ENCODE results near the gene EHMT2. TPM values are rescaled to one million over a fixed set of nuclear protein-coding genes. Genes with fewer than 3 reads are reported as not detected.

Gene EHMT2
- total RNA-seq, 1 donor from 2014 or later, result 35.8 TPM

DNA sequence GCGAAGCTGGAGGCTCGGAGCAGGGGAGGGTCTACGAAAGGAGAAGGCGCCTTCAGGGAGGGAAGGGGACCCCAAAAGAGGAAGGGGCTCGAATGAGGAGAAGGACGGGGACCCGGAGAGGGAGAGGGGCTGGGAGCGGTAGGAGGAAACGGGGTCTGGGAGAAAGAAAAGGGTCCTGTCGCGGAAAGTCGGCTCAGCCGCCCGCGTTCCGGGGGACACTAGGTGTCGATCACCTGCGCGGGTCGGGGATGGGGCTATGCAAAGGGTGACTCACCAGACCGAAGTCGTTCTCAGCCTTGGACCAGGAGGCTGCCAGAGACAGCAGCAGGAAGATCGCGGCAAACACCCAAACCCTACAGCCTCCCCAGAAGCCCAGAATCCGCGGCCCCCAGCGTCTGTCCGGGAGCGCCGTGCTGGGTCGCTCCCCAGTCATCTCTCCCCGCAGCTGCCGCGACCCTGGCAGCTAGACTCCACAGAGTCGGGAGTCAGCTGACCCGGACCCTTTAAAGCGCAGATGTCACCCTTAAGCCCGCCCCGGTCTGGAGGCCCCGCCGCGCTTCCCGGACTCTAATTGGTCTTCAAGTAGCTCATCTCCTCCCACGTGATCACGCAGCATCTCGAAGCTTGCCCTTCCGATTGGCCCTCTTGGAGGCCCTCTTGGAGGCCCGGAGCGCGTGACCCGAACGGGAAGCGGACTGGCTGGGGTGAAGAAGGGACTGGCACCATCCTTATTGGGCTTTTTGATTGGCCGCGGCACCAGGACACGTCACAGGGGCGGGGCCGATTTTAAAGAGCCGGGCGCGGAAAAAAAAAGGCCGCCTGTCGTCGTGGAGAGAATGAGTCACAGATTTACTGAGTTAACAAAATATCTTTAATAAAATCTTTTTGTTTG is 34.9 kb downstream of the EHMT2 start, which contains the start of gene NEU1:
TSS of gene NEU1 (minus strand) at position 478 of the 892 bp plus-strand sequence. CDS start at position 433, 45 bp downstream.
- H3K27ac ChIP-seq (ENCODE audit: low read depth, low read length), result peak within 1 kb of the TSS; percentile 81
- peak within 1 kb of the TSS; percentile 95 for H3K4me2 ChIP-seq (ENCODE audit: low read length)
- H3K4me1 ChIP-seq (ENCODE audit: insufficient read depth, low read length), result peaks cover 7% of the 10 kb centered on the region
- no peaks in the 10 kb centered on the region for H3K9me3 Mint-ChIP-seq (ENCODE audit: unreplicated experiment)
- peak; percentile 100 for DNase-seq (ENCODE audit: low read depth)
- H3K79me2 ChIP-seq (ENCODE audit: insufficient read depth, low read length), result peaks cover 13% of the 10 kb centered on the region
- H3K36me3 ChIP-seq (ENCODE audit: insufficient read depth, low read length), result peaks cover 4% of the 10 kb centered on the region
- TF ChIP-seq CTCF (IDR thresholded peaks at IDR 0.05; ENCODE audit: insufficient read depth, low read depth, low read length), result no peak
- TF ChIP-seq EZH2 (IDR thresholded peaks at IDR 0.05; ENCODE audit: insufficient read depth, low read length), result no peak
- H2AFZ ChIP-seq (ENCODE audit: low read depth, low read length), result peak within 1 kb of the TSS; percentile 90
- H4K20me1 ChIP-seq (ENCODE audit: insufficient read depth, low read length), result peaks cover 10% of the 10 kb centered on the region
- peak within 1 kb of the TSS; percentile 95 for H3K4me3 Mint-ChIP-seq (ENCODE audit: unreplicated experiment)
- H3K36me3 Mint-ChIP-seq (ENCODE audit: low read depth, unreplicated experiment), result peaks cover 11% of the 10 kb centered on the region
- no peaks in the 10 kb centered on the region for H3K27me3 ChIP-seq (ENCODE audit: insufficient read depth, low read length)
- H3K4me1 Mint-ChIP-seq (ENCODE audit: low read depth, unreplicated experiment), result peaks cover 7% of the 10 kb centered on the region
- peak within 1 kb of the TSS; percentile 87 for H3K9ac ChIP-seq (ENCODE audit: low read length)
- peak within 1 kb of the TSS; percentile 84 for H3K4me3 ChIP-seq (ENCODE audit: insufficient read depth, low read depth, low read length)
- H3K9me3 ChIP-seq (ENCODE audit: insufficient read depth, low read depth, low read length), result no peaks in the 10 kb centered on the region
- peak; percentile 52 for FAIRE-seq
- H3K27me3 Mint-ChIP-seq (ENCODE audit: low read depth, unreplicated experiment), result no peaks in the 10 kb centered on the region
- peak within 1 kb of the TSS; percentile 95 for H3K27ac Mint-ChIP-seq (ENCODE audit: unreplicated experiment)

DNA sequence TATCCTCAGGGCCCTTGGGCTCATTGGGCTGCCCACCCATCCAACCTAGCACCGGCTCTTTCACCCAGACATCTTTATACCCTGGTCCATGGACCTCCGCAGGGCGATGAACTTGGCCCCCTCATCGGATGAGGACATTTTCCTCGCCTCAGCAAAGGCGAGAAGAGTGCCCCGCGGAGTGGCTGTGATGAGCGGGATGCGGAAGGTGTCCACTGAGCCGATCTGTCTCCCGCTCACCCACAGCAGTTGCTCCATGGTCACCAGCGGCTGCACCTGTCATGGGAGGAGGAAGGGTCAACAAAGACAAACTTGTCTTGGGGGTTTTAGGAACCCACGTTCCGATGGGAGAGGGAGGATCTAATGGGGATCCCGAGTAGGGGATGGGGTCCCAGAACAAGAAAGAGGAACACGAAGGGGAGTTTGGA is 35.6 kb downstream of the EHMT2 start:
- Histone ChIP-seq H3K36me3 (ENCODE audit: insufficient read depth, low read length) (peaks cover 4% of the 10 kb centered on the region), H4K20me1 (ENCODE audit: insufficient read depth, low read length) (peaks cover 10% of the 10 kb centered on the region), H3K9ac (ENCODE audit: low read length) (peak overlapping the region; percentile 87), H2AFZ (ENCODE audit: low read depth, low read length) (peak overlapping the region; percentile 81), H3K27ac (ENCODE audit: low read depth, low read length) (peak overlapping the region; percentile 81), H3K27me3 (ENCODE audit: insufficient read depth, low read length) (no peaks in the 10 kb centered on the region), H3K79me2 (ENCODE audit: insufficient read depth, low read length) (peaks cover 13% of the 10 kb centered on the region), H3K9me3 (ENCODE audit: insufficient read depth, low read depth, low read length) (no peaks in the 10 kb centered on the region), H3K4me2 (ENCODE audit: low read length) (peak overlapping the region; percentile 95), H3K4me3 (ENCODE audit: insufficient read depth, low read depth, low read length) (peak overlapping the region; percentile 84), H3K4me1 (ENCODE audit: insufficient read depth, low read length) (peaks cover 7% of the 10 kb centered on the region)
- H3K27me3 Mint-ChIP-seq (ENCODE audit: low read depth, unreplicated experiment), result no peaks in the 10 kb centered on the region
- peak overlapping the region; percentile 95 for H3K27ac Mint-ChIP-seq (ENCODE audit: unreplicated experiment)
- DNase-seq (ENCODE audit: low read depth), result no peak
- no peaks in the 10 kb centered on the region for H3K9me3 Mint-ChIP-seq (ENCODE audit: unreplicated experiment)
- H3K4me3 Mint-ChIP-seq (ENCODE audit: unreplicated experiment), result peak overlapping the region; percentile 95
- H3K4me1 Mint-ChIP-seq (ENCODE audit: low read depth, unreplicated experiment), result peaks cover 7% of the 10 kb centered on the region
- FAIRE-seq, result no peak
- TF ChIP-seq CTCF (IDR thresholded peaks at IDR 0.05; ENCODE audit: insufficient read depth, low read depth, low read length) (no peak), EZH2 (IDR thresholded peaks at IDR 0.05; ENCODE audit: insufficient read depth, low read length) (no peak)
- peaks cover 11% of the 10 kb centered on the region for H3K36me3 Mint-ChIP-seq (ENCODE audit: low read depth, unreplicated experiment)

Measured in astrocyte (in vitro differentiated cells and primary cell).